Activated CD4-positive, alpha-beta T cell treated with anti-CD3 and anti-CD28 coated beads for 48 hours (primary cell): Measurements from ENCODE around the gene XIST.

Experiments
- DNase-seq: peaks from one replicate; pipeline ENCODE4 v3.0.0-alpha.2; 2020

The XIST gene

DNA sequence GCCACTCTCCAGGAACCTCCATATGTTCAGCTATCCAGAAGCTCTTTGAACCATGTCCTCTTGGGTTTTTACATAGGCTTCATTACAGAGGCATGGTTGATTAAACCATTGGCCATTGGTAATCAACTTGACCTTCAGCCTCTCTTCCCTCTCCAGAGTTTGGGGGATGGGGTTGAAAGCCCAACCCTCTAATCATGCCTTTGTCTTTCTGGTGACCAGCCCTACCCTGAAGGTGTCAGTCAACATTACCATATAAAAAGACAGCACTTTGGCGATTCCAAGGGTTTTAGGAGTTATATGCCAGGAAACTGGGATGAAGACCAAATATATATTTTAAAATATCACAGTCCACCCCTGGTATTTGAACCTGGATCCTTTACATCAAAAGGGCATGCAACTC lies 67.0 kb downstream of the XIST start:
- no peak for DNase-seq
